CMK (cell line): Measurements from ENCODE around the gene PKP4.

Experiments
- DNase-seq: peaks from one replicate; pipeline ENCODE4 v3.0.0-alpha.2; 2010; ENCODE audit warnings: low read depth

Gene PKP4

DNA sequence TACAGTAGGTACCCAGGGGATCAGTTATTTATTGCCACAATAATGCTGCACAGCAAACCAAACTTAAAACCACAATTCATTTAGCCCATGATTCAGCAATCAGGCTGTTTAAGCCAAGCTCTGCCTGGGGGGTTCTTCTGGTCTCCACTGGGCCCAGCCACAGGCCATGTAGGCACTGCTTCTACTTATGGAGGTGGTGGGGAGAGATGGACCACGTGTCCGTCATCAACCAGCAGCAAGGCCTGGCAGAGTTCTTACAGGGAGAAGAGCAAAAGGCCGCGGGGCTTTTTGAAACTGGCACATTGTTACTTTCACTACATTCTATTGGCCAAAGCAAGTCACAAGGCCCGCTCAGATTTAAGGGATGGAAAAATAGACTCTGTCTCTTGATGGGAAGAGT lies 262.1 kb downstream of the PKP4 start:
- DNase-seq: no peak

DNA sequence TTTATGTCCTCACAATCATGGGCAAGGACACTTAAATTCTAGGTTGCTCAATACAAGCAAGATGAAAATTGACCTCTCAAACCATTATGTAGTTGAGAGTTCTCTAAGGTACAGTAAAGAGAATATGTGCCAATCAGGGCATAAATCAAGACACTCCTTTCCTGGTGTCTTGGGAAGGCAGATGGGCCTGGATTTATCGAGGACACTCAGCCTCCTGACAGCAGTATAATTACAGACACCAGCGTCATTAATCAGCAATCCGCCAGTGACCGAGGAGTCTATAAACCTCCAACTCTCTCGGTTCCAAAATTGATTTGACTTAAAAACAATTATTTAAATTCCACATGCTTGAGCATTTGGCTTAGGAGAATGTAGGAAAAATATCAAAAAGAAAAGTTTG lies 262.7 kb downstream of the PKP4 start:
- DNase-seq: no peak

DNA sequence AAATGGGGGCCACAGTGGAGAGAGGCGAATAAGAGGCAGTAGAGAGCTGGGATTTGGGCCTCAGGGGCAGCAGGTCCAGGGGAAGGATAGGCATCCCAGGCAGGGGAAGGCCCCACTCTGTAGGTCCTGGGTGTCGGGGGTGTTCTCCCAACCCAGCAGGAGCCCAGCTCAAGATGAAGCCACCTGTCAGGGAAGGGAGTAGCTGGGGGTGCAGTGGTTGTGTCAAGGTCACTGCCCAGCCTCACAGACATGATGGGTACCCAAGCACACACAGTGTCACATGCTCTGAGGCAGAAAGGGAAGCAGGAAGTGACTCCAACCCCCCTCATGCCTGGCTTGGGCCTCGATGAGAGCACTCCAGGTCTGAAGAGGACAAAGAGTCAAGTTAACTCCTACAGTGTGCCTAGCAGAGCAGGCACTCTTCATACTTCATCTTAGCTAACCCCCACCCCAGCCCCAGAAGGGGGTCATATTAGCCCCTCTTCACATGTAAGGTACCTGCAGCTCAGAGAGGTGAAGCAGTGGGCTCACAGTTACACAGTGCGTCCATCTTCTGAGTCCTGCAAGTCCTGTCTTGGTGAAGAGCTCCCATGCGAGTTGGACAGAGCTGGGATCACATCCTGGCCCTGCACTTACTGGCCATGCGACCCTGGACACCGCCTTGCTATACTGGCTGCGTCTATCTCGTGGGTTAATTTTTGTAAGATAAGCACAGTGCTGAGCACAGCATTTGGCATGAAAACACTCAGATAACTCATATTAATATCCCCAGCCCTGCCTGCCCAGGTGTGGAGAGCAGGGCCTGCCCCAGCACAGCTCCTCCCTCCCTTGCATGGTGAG lies 265.7 kb downstream of the PKP4 start:
- DNase-seq: no peak

DNA sequence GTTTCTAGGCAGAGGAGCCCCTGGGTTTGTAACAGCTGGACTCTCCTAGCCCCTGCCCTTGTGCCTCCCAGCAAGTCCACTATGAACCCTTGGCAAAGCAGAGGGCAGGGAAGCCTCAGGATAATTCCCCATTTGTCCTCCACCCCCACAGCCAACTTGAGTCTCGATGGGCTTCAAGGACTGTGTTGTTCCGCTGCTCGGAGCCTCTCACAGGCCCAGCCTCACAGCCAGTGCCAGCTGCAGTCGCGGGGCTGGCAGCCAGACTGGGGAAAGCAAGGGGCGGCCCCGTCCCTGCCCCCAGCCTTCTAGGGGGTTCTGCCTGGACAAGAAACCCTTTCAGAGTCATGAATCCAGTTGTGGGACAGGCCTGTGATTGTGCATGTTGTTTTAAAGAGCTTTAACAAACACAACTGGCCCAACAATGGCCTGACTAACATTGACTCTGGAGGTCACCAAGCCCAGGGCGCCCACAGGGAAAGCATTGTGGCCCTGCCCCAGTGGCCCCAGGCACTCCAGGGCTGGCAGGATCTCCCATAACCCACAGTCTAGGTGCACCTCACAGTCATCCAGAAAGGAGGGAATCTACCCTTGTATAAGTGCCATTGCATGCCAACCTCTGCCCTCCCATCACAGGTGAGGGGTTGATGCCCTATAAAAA lies 266.6 kb downstream of the PKP4 start:
- DNase-seq: no peak

DNA sequence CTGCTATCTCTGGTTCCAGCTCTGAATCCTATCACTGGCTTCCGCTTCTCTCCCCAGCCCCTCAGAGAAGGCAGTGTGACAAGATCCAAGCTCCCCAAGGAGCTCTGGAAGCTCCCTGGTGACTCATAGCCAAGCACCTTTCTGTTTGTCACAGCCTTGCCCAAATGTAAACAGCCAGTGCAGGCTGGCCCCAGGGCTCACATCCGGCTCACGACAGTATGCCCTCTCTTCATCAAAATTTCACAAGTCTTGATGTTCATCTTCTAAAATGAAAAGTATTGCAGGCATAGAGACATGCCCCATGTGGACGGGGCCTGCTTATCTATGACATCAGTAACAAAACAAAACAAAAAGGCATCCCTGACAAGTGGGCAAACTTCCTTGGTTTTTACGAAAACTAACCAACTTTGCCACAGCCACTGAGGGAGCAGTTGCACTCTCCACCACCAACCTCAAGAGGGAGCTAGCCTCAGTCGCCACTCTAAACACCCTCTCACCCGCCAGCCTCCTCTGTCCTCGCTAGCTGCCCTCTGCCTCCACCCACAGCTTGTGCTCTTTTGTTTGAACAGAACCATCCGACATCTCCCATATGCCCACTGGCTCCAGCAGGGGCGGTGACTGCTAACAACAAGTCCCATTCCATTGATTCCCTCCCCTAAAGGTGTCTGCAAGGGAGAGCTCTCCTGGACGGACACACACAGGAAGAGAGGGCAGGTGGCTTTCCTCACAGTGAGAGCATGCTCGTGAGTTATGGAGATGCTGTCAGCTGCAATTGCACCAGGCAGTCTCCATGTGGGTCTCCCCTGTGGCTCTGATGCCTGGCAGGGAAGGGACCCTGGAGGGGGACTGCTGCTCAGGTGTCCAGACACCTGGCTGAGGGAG lies 267.4 kb downstream of the PKP4 start:
- DNase-seq: no peak

DNA sequence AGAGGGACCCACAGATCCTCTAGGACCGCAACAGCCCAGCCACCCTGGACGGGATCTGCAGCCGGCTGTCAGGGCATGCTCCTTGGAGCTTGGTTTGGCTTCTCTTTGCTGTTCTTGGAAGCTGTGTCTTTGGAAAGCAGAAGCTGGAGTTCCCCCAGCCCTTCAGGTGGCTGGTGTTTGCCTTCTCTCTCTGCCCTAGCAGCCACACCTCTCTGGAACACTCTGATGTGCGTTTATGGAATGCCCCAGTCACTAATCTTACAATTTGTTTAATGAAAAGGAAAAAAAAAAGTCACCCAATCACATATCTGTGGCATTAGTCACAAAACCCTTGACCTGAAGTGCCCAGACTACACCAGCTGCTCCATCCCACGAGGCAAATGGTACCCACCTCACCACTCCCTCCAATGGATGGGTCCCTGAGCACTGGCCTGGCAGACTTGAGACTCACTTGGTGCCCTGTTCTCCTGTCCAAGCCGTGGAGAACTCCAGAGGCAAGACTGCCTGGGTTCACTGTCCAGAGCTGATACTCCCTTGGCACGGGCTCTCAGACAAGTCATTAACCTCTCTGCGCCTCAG lies 268.1 kb downstream of the PKP4 start:
- no peak for DNase-seq

DNA sequence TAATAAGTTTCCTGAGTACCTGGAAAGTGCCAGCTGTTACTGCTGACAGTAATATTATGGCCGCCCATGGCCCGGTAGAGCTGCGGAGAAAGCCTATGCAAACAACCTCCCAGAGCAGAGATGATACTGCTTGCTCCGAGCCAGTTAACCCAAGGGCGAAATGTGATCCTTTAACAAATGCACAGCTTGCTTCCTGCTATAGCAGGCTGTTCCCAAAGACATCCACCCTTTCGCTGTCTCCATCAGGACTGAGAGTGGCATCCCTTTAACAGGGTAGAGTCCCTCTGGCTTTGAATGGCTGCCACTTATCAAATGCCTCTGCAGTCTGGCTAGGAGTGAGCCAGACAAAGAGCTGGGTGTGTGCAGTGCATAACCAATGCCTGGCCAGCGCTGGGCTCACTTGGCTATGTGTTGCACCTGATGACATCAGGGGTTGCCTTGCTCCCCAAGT lies 268.7 kb downstream of the PKP4 start:
- no peak for DNase-seq

DNA sequence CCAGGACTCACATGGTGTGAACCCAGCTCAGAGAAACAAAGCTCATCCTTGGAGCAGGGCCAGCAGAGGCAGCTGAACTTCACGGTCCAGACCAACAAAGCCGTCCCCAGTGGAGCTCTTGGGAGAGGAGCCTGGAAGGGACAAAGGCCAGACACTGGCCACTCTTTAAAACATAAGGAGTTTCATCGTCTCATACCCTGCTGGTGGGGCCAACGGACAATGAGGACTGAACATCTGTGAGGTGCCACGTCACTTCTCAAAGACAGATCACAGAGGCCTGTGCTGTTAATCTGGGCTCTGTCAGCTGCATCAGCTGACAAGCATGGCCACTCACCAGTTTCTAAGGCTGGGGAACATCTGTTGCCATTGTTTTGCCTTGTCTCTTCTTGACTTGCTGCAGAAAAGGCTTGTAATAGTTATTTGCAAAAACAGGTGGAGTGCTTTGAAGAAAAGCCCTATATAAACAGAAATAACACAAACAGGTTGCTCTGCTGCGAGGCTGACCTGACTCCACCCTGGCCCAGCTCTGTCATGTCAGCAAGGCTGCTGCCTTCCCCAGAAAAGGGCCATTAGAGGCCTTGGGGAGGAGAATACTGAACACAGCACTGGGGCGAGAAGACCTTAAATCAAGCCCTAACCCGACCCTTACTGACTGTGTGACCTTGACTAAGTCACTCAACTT lies 270.3 kb downstream of the PKP4 start:
- DNase-seq: no peak

DNA sequence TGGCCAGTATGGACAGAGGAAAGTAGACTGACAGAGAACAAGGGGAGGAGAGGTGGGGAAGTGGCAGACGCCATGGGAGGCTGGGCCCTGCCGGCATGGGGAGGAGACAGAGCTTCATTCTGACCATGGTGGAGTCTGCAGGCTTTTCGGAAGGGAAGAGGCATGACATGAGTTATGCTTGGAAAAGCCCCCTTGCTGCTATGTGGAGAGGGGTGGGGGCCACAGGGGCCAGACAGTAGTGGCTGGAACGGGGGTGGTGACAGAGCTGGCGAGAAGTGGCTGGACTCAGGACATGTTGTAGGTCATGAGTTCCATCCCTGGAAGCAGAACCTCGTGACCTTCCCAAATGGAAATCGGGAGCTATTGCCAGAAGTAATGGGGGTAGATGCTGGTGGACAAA lies 271.7 kb downstream of the PKP4 start:
- no peak for DNase-seq

DNA sequence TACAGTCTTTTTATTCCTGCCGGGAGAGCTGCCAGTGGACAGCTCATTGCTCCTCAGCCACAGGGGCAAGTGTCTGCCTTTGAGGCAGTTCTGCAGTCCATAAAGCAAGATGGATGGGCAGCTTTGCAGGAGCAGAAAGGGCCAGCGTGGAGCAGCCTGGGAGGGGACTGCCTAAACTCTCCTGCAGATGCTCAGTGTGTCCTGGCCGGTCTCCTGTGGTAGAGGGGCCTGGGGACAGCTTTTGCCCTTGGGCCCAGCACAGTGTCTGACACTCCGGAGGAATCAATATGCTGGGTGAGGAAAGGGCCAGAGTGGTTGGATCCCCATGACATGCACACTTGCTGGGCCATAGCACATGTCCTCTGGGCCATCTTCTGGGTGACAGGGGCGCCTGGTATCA lies 272.7 kb downstream of the PKP4 start:
- no peak for DNase-seq

DNA sequence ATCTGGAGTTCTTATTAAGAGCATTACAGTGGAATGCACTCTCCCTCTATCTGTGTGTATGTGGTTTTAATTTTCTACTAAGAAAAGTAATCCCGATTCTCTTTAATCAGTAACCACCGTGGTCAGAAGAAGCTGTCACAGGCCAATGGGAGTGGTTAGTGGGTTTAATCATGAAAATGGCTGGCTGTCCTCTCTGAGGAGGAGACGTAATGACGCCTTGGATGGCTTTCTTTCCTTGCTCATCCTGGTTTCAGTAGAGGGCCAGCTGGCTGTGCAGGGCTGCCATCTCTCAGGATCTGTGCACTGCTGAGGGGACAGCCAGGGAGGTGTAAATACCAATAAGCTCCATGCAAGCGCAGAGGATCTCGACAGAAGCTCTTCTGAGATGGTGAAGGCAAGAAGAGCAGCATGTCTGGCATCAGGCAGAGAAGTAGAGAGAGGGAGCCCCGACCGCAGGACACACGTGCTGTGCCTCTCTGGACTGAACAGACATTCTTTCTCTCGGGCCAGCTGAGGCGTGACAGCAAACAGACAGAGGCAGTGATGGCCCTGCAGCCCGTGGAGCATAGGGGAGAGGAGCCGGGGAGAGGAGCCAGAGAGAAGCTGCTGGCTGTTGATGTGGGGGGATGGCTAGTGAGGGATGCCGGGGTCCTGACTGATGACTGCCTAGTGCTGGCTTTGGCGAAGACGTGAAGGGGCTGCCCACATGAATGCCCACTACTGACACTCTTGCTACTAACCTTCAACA lies 273.3 kb downstream of the PKP4 start:
- no peak for DNase-seq

DNA sequence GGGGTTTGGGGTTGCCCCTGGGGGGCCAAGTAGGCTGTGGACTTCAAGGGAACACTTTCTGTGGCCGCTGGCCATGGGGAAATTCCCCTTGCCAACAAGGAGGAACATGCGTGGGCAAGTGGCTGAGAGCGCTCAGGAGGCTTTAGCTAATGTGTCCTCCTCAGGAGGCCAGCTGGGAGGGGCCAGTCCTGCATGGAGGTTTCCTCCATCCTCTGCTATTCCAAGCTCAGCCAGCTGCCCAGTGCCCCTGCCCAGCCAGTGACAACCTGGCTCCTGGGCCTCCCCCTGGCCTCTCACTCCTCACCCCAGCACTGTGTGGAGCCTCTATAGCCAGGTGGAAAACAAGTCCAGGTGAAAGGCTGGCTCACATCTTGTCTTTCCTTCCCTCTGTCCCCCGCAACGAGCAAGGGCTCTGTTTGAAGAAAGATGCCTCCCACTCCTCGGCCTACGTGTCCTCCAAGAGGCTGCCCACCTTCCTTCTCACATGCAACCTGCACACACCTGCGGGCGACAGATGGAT lies 273.9 kb downstream of the PKP4 start:
- no peak for DNase-seq

DNA sequence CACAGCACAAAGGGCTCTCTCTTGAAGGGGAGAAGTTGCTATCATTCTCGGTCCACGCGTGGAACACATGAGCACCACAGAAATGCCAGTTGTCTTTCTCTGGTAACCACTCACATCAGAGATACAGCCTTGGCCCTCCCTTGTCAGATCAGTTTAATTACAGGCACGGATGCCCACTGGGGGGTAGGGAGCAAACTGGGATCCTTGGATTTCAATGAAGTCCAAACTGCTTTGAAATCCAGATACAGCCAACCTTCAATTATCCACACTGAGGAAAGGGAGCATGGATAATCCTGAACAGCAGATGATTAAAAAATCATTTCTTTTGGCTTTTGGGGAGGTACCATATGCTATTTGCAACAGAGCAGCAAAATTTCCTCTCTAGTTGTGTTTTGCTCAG lies 274.6 kb downstream of the PKP4 start:
- no peak for DNase-seq
